DMS153 treated with DMSO at 0.1 percent for 48 hours (cell line): ENCODE measurements around the gene PNPO.
"Not testable (repeated sequence)": the region's sequence is repeated elsewhere in the genome, so short reads cannot be mapped to it uniquely, and the experiment has no call there.

ENCODE experiments used
- DNase-seq: peaks from one replicate; lab custom pipeline; 2025; ENCODE audit not compliant: unreplicated experiment; lab: John Stamatoyannopoulos, UW

Gene PNPO

DNA sequence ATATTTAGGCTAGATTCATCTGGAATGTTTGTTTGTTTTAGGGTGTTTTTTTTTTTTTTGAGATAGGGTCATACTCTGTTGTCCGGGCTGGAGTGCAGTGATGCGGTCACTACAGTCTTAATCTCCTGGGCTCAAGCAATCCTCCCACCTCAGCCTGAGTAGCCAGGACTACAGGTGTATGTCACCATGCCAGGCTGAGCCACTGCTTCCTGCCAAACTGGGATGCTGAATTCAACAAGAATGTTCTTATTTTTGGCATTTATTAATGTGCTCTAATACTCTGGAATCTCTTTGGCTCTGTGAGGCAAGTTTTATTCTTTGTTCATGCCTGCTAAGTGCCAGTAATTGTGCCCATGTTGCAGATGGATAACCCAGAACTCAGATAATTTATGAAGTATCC, 23.8 kb upstream of the PNPO start:
- DNase-seq = no peak

DNA sequence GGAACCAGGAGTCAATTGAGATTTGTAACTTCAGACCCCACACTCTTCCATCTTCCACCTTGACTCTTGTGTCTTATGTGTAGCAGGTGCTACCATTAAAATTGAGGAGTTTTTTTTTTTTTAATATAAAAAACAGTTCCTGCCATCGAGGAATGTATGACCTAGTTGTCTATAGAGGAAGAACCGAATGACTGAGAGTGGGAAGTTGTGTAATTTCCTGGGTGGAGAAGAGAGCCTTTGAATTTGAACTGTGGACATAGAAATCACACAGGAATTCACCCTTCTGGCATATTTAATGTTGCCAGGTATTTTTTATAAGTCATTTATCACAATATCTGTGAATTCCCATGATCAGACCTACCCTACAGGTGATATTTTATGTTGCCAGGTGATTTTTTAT, 23.4 kb upstream of the PNPO start:
- no peak for DNase-seq

DNA sequence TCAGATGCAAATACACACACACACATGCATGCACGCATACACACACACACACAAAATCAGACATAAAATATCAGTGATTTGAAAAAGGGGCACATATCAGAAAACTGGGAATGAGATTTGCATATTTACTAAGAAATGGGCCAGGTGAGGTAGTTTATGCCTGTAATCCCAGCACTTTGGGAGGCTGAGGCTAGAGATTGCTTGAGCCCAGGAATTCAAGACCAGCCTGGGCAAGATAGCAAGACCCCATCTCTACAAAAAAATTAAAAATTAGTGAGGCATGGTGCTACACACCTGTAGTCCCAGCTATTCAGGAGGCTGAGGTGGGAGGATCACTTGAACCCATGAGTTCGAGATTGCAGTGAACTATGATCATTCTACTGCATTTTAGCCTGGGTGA, 22.4 kb upstream of the PNPO start:
- DNase-seq = no peak

DNA sequence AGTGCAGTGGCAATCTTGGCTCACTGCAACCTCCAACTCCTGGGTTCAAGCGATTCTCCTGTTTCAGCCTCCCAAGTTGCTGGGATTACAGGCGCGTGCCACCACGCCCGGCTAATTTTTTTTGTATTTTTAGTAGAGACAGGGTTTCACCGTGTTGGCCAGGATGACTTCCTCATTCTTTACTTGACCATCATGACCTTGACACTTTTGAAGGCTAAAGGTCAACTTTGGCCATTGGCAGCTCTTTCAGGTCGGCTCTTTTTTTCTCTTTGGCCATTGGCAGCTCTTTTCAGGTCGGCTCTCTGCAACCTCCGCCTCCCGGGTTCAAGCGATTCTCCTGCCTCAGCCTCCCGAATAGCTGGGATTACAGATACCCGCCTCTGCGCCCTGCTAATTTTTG, 21.5 kb upstream of the PNPO start:
- DNase-seq = not testable (repeated sequence)

DNA sequence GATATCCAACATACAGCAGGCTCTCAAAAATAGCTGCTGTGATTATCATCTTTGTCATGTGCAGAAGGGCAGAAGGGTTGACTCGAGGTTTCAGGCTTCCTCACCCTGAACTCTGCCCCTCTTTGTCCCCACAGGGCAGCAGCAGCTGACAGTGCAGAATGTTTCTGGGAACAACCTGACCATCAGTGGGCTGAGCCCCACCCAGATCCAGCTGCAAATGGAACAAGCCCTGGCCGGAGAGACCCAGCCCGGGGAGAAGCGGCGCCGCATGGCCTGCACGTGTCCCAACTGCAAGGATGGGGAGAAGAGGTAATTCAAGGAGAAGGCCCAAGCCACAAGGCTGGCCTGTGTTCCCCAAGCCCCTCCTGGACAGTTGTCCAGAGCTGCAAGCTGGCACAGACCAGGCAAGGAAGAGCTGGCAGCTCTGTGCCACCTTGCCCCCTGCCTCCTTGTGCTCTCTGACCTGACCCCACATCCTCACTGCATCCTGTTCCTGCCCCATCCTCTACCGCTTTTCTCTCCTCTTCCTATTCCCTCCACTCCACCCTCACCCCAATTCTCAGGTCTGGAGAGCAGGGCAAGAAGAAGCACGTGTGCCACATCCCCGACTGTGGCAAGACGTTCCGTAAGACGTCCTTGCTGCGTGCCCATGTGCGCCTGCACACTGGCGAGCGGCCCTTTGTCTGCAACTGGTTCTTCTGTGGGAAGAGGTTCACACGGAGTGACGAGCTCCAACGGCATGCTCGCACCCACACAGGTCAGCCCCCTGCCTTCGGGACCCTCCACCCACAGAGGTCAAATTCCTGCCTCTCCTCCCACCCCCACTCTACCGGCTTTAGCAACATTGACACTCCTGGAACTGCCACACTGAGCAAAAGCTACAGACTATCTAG, 16.3 kb upstream of the PNPO start:
- no peak for DNase-seq

DNA sequence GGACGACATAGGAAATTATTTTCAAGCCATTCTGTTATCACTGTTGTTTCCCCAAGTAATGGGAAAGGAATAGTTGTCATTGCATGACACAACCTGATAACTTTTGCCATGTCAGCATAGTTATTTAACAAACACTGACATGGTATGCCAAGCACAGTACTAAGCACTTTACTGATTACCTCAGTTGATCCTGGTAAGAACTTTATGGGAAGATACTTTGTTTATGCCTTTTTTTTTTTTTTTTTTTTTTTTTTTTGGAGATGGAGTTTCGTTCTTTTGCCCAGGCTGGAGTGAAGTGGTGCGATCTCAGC, 15.7 kb upstream of the PNPO start:
- DNase-seq = no peak

DNA sequence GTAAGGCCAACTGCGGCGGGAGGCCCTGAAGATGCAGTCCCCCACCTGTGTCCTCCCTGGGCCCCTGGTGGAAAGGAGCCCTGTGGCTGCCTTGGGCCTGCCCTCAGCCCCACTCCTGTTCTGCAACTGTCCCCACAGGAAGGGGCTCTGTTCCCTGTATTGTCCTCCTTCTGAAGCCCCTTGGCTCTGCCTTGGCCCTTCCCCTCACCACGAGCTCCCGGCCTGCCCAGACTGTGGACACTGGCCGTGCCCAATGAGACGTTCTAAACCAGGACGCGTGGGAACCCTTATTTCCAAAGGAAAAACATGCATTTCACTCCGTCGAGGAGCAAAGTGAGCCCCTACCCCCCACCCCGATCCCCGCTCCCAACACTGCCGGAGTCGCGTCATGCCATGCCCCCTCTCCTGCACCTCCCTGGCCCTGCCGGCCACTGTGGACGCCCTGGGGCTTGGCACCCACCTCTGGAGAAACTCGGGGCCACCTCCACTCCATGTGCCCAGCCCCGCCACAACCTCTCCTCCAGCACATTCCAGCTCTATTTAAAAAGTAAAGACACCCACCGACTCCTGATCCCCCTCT, 13.5 kb upstream of the PNPO start:
- DNase-seq = no peak

DNA sequence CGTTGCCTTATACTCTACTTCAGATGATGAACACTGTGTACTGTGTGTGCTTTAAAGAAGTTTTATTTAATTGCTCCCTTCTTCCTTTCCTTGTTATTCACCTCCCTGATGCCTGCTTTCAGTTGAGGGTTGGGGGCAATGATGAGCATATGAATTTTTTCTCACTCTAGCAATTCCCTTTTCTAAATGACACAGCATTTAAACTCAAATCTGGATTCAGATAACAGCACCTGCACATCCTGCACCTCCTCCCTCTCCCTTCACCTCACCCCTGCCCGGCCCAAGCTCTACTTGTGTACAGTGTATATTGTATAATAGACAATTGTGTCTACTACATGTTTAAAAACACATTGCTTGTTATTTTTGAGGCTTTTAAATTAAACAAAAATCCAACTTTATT, 13.0 kb upstream of the PNPO start:
- DNase-seq = no peak

DNA sequence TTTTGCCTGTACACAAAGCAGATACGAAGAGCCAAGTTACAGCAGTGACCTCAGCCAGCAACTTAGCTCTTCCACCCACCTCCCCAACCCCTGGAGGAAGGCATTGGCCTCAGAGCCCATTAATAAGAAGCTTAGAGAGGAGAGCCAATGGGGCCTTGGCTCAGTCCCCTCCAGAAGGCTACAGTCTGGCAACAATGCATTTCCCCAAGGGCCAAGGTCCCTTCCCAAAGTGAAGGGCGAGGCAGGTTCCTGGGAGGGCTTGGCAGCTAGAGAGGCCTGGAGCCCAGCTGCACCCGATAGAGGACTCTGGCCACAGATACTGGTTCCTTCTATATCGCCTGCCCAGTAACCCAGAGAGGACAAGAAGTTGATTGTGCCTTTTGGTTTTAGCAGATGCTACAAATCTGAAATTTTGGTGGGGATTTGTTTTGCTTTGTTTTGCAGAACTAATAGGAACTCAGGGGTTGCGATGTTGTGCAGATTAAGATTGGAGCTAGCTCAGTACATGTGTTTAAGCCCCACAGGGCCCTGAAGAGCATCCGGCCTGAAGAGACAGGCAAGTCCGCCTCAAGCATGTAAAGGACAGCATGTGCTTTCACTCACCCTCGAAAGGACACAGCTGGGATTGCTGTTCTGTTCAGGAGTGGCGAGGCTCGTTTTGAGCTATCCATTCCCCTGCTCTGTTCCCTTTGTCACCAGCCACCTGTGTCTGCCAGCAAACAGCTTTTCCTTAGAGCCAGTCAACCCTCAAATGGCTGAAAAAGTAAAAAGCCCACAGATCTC, 12.0 kb upstream of the PNPO start:
- no peak for DNase-seq

DNA sequence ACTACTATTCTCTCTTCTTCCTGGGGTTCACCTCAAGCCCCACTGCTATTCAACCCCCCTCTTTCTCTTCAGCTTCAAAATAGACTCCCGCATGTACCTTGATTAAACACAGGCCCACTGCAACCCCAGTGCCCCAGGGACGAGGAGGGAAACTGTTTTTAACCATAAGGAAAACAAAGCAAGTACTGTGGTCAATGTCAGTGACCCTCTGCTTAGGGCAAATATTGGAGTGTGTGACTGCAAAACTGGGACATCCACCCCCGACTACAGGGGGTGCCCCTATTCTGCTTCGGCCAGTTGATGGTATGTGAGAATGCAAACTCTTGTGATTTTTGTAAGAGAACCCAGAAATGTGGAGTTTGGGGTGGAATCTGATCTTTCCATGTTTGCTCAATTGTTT, 9.5 kb upstream of the PNPO start:
- DNase-seq = no peak

DNA sequence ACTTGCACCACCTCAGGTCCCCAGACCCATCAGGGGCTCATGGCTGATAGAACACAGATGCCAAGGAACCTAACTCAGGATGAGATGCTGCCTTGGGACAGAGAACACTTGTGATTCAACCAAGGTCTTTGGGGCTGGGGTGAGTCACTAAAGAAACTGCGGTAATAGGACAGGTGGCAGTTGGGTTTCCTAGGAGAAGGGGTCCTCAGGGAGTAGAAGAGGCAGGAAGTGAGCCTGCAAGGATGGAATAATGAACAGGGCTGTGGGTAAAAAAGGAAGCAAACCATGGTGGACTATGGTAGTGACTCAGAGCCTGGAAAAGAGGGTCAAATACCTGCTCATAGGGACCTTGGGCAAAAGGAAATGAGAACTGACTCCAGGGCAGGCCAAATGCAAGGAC, 6.5 kb upstream of the PNPO start:
- DNase-seq = no peak

DNA sequence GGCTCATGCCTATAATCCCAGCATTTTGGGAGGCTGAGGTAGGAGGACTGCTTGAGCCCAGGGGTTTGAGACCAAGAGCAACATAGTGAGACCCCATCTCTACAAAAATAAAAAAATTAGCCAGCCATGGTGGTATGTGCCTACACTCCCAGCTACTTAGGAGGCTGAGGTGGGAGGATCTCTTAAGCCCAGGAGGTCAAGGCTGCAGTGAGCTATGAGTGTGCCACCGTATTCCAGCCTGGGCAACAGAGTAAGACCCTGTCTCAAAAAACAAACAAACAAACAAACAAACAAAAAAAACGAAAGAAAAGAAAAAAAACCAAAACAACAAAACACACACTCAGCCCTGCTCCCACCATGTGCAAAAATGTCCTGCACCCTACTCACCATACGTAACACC, 5.9 kb upstream of the PNPO start:
- not testable (repeated sequence) for DNase-seq

DNA sequence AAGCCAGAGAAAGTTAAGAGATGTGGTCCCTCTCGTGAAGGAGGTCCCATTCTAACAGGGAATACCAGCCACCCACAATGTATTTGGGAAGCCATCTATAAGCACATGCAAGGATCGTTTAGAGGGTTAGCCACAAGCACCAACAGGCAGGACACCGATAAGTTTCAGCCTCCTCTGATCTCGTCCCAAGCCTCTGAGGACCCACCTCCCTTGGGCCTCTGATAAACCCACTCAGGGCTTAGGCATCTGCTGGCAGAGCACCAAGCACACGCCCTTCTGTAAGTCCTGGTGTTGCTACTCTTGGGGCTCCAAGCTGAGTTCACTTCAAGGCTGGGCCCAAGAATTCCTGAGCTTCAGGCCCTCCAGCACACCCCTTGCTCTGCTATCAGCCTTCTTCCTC, 5.4 kb upstream of the PNPO start:
- DNase-seq = no peak

DNA sequence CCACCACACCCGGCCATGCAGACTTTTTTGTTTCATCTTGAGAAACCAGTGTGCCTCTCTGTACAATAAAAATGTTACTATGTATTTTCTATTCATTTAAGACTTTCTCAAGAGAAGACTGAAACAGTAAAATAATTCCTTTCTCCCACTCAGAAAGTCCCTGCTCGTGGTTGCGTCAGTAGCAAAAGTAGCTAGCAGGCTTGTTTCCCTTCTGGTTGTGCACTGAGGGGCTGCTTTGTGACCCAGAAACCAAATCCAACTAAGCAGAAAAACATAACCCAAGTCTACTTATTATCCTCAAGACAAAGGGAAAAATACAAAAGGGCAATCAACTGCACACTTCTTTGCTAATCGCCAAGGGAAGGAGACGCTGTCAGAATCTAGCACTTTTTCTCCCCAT, 3.4 kb upstream of the PNPO start:
- no peak for DNase-seq

DNA sequence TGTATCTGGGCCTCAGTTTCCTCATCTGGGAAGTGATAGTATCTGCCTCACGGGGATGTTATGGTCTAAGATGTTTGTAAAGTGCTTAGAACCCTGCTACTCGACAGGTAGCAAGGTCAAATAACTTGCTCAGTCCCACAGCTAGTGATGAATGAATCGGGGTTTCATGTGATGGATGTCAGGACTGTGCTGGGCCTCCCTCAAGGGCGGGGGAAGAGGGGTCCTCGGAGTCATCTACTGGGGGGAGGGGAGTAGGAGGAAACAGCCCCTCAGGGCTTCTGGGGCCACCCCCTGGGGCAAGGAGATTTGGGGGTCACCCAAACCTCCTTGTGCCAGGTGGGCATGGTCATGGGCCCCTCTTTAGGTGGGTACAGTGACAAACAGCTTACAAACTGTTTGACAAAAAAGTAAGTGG, 732 bp downstream of the PNPO start:
- no peak for DNase-seq

DNA sequence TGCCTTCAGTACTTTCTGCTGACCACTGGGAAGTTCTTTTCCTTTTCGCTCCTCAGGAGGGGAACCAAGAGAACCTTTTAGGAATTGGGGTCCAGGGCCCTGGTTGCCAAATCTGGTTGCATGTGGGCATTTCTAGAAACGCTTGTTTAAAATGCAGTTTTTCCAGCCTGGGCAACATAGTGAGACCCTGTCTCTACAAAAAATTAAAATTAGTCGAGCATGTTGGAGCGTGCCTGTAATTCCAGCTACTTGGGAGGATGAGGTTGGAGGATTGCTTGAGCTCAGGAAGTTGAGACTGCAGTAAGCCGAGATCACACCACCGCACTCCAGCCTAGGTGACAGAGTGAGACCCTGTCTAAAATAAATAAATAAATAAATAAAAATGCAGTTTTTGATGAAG, 1.2 kb downstream of the PNPO start:
- DNase-seq = no peak

DNA sequence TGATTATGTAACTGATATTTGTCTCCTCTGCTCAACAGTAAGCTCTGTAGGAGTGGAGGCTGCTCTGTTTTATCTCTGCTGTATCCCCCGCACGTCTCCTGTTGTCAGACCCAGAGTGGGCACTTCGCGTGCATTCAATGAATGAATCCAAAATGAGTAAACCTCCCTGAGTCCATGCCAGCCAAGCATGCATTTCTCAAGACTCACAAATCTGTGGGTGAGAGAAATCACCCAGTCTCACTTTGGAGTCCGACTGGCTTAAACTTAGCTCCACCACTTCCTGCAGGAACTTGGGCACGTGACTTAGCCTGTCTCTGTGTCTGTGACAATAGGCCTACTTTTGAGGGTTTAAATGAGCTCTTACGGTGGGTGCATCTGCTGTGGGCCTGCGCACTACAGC, 3.7 kb downstream of the PNPO start:
- no peak for DNase-seq

DNA sequence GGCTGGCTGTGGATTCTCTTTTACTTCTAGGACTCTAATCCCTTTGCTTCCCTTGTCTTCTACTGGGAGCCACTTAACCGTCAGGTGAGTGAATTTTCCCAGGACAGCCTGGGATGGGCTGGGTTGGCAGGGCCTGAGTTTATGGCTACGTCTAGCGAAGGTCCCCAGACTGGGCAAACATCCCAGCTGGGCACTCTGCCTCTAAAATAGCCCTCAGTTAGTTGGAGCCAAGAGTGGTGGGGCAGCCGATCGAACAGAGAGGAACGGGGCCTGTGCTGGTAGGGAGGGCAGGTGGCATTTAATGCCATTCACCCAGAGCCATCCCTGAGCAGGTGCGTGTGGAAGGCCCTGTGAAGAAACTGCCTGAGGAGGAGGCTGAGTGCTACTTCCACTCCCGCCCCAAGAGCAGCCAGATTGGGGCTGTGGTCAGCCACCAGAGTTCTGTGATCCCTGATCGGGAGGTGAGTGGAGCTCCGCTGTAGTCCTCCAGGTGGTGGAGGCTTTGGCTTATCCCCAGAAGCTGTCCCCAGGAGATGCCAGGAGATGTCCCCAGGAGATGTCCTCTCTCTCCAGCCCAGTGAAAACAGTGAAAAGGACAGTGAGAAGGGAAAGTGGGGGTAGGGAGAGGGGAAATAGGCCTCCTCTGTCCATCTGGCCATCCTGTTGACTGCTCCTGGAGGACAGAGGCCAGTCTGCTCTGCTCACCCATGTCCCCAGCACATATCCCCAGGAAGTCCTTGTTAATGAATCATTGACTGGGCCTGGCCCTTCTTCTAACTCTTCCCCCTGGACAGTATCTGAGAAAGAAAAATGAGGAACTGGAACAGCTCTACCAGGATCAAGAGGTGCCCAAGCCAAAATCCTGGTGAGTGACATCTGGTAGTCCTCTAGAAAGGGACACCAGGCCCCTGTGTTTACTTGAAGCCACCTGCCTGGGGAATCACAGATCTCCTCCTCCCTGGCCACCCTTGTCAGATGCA, 4.4 kb downstream of the PNPO start:
- no peak for DNase-seq

DNA sequence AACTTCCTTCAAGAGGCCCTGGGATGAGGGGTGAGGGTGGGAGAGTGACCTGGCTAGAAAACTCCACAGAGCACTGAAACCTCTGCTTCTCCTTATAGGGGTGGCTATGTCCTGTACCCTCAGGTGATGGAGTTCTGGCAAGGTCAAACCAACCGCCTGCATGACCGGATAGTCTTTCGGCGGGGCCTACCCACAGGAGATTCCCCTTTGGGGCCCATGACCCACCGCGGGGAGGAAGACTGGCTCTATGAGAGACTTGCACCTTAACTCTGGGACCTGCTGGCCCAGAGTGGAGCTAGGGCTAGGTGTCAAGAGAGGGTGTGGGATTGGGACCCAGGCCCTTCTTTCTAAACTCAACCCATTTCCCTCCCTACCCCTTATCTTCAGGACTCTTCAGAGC, 5.1 kb downstream of the PNPO start:
- DNase-seq = no peak

DNA sequence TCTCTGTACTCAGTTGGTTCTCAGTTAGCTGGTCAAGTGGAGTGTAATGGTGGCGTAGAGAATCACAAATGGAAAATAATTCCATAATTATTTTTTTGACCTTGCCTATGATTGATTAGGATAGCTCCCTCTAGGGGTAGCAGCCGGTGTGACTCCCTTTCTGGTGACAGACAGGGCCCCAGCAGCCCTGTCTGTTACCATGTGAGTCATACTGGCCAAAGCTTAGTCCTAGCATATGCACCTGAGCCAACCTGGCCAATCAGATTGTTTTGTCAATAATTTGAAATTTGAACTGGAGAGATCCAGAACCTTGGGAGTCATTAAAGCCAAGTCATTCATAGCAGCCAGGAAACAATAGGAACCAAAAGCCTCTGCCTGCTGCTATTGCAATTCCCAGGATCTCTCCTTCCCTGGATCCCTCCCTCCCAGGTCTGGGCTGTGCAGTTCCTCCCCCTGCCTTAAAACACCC, 5.6 kb downstream of the PNPO start:
- DNase-seq = peak; percentile 35

DNA sequence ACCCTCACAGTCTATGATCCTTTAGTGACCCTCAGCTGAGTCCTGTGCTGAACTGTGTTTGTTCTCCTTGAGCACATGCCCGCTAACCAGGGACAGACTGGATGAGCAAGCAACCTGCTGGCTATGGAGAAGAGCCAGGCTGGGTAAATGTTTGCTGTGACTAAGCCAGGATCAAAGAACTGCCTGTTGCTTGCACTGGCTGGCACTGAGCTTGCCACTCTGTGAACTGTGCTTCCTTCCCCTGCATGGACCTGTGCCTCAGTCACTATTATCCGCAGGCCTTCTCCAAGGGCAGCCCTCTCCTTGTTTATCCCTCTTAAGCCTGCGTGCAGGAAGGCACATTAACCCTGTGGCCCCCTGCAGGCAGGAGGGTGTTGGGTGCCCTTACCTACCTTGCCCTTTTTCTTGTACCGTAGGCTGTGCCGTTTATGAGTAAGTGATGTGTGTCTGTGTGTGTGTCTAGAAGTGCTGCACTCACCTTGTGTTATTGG, 7.4 kb downstream of the PNPO start:
- no peak for DNase-seq
